Omental fat pad (tissue), 4 donors: ENCODE data around the gene AGT. TPM values are rescaled to one million over a fixed set of nuclear protein-coding genes. Genes with fewer than 3 reads are reported as not detected.

Experiments used
- ATAC-seq: fragments of 150-250 bp; one replicate; pipeline ENCODE4 v1.9.1; 2016; ENCODE audit warnings: mild to moderate bottlenecking, moderate library complexity; ENCODE audit not compliant: low FRiP score
- DNase-seq: peaks from one replicate; pipeline ENCODE4 v3.0.0-alpha.2; 2019; ENCODE audit warnings: low spot score
- total RNA-seq, 4 donors: library from RNA; depleted of rRNA; stranded (reverse); fragments of >200 nt; gene quantifications; one replicate each; pipeline ENCODE4 v1.1.0, GENCODE V29; 2016
- TF ChIP-seq, protein P1 (sequence below), 3 donors: fragments of 450-650 bp; IDR thresholded peaks; one replicate each; pipeline ENCODE4 v1.5.1; 2016 to 2017; ENCODE audit warnings: antibody characterized with exemption in 3 of 3, mild to moderate bottlenecking in 3 of 3, moderate library complexity in 2 of 3

The AGT gene
- total RNA-seq, 4 donors from 2014 or later: 2.5 to 10.7 (median 4.0) TPM

DNA sequence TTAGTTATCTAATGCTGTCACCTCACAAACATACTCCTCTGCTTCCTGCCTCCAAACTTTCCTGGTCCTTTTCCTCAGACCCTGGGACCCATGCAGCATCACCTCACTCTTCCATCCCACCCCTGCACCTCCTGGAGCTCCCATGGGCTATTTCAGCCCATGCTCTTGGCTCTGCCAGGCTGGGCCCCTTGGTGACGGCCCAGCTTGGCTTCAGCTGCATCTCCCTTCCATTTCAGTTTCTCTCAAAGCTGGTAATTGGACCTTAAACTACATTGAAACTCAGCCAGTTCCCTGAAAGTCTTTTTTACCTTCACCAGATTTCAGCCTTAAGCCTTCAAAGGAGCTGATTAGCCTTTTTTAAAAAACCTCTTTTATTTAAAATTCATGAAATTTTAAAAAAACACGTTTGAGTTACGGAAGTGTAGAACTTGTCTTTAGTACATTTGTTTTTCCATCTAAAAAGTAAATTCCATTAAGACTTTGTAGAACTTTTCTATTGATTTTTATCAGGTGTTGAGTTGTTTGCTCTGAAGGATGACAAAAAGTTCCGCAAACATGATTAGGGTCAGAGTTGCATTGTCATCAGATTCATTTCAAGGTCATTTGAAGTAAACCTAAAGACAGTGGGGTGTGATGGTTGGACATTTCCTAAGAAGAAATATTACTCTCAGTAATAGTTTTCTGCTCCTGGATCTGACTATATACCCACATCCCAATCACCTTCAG is 33.5 kb downstream of the AGT start:
- TF ChIP-seq, protein P1, sequence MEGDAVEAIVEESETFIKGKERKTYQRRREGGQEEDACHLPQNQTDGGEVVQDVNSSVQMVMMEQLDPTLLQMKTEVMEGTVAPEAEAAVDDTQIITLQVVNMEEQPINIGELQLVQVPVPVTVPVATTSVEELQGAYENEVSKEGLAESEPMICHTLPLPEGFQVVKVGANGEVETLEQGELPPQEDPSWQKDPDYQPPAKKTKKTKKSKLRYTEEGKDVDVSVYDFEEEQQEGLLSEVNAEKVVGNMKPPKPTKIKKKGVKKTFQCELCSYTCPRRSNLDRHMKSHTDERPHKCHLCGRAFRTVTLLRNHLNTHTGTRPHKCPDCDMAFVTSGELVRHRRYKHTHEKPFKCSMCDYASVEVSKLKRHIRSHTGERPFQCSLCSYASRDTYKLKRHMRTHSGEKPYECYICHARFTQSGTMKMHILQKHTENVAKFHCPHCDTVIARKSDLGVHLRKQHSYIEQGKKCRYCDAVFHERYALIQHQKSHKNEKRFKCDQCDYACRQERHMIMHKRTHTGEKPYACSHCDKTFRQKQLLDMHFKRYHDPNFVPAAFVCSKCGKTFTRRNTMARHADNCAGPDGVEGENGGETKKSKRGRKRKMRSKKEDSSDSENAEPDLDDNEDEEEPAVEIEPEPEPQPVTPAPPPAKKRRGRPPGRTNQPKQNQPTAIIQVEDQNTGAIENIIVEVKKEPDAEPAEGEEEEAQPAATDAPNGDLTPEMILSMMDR (IDR thresholded peaks at IDR 0.05): no peak
- no peak for DNase-seq
- ATAC-seq: no peak

DNA sequence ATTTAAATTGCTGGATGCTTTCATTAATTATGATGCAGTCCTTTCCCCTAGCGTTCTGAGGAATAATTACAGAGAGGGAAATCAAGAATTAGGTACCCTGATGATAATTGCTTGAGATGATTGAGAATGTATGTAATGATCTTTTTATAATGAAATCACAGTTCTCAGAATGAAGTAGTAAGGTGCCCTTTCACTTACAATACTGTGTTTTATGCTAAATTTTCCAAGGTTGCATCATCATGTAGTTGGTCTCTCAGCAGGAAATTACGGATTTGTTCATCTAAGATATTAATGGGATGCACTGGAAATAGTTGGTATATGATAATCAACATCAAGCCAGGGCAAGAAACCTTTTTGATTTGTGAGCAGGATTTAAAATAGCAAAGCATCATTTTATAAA is 34.1 kb downstream of the AGT start:
- DNase-seq: no peak
- TF ChIP-seq, protein P1 (IDR thresholded peaks at IDR 0.05): no peak
- no peak for ATAC-seq

- DNase-seq: no peak
- TF ChIP-seq, protein P1 (IDR thresholded peaks at IDR 0.05): no peak
Observed at GRCh38 chr1:230679192-230679591, 34.7 kb downstream of the AGT start.

DNA sequence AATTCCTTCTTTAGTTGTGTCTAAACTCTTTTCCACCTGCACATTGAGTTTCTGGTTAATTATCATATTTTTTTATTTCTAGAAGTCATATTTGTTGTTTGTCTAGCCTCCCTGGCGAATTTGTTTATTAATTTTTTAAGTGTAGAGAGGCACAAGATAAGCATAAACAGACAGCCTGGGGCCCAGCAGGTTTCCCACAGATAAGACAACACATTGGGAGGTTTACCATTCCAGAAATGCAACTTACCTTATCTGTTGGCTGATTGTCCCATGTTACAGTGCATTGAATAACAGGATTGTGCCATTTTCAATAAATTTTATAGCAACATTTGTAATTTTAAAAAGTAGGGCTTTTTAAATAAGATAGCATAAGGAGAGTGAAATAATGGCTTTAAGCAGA is 36.7 kb downstream of the AGT start:
- no peak for DNase-seq
- TF ChIP-seq, protein P1 (IDR thresholded peaks at IDR 0.05): no peak
- ATAC-seq: no peak

More at GRCh38 chr1:230679192-230679591, 34.7 kb downstream of the AGT start:
- ATAC-seq: no peak

GRCh38 chr1:230674581-230674980 is 39.3 kb downstream of the AGT start:
- TF ChIP-seq, protein P1 (IDR thresholded peaks at IDR 0.05): no peak
- DNase-seq: no peak
- no peak for ATAC-seq

DNA sequence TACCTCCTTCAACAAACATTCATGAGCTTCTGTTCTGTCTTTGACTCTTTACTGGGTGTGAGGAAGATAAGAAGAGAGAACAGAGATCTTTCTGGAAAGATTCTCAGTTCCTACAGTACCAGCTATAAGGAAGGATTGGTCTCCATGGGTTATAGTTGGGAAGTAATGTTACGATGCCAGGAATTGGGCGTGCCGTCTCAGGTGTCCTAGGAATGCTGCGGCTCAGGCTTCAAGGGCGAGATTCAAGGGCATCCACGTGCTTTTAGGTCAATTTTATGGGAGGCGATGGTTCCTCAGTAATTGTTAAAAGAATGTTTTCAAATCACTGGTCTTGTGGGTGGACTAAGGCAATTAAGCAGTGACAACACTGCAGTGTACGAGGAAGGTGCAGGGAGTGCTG is 44.4 kb downstream of the AGT start:
- TF ChIP-seq, protein P1 (IDR thresholded peaks at IDR 0.05): no peak
- DNase-seq (no peak), ATAC-seq (no peak)

DNA sequence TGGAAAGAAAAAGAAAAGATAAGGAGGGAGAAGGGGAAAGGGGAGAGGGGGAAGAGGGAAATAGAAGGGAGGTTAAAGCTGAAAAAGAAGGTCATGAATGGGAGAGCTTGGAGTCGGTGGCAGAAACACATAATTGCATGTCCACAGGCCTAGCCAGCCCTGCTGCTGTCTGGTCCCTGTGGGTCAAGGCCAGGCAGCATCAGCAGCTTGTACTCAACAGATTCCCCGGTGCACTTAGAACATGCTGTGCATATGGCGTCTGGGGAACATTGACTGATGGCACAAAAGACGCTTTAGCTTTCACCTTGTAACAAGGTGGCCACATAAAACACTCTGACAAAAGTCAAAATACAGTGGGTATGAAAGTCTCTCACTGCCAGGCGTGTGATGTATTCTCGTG is 45.7 kb downstream of the AGT start:
- ATAC-seq: no peak
- no peak for DNase-seq
- TF ChIP-seq, protein P1 (IDR thresholded peaks at IDR 0.05): no peak
